ENCODE measurements around the gene DNMT3A. TPM values are rescaled to one million over a fixed set of nuclear protein-coding genes. Genes with fewer than 3 reads are reported as not detected.

Gene DNMT3A
- total and polyA plus RNA-seq, 2 of the 8 experiments (the other 6 are each of a cell fraction or from before 2014, with no cell fraction given), result 33.6 to 178 TPM

DNA sequence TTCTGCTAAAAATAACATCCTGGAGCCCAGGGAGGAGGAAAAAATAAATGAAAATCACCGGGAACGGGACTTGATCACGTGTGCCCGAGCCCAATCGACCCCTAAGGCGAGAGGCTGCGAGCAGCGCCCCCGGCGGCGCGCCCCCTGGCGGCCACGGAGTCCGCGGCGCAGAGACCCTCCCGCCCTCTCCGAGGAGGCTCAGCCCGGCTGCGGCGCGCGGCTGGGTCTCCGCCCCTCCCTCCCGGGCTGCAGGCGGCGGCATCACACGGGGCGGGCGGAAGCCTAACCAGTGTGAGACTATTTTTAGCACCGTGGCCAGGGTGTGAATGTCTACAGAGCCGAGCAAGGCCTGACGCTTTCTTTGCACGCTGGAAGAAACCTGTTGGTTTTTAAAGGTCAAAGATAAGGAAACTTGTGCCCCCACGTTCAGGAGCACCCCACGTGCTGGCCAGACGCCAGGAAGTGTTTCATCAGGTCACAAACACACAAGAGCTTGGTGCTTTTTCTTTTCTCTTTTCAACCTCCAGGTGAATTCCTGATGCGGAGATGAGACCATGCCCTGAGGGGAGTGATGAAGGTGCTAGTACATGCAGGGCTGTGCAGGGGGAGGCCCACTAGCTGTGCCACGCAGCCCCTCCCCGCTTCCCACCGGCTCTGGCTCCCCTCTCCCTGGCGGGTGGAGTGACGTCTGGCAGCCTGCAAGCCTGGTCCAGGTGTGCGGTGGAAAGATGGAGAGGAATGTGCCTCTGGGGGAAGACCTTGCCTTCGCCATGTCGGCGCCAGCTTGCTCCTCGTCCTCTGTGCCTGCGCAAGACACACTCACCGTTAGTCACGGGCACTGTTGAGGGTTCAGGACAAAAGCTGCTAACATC is 35.3 kb upstream of the DNMT3A start:
- Histone ChIP-seq H3K9ac (replicated peaks in 1 of 4; ENCODE audit: extremely low read depth in 1 of 4, low read depth in 3 of 4, low read length in 3 of 4) (0 out of 7 replicates have a peak overlapping the region, but pooled peaks of 1 of the 4 experiments have one; percentile 9), H3K27ac (ENCODE audit: low read depth, low read length) (peak overlapping the region; percentile 3; the same call in 1 of the 2 replicates), H3K27me3 (replicated peaks in 1 of 4; ENCODE audit: control insufficient read depth in 3 of 4, extremely low read depth in 1 of 4, insufficient read depth in 3 of 4, low read length in 3 of 4) (peaks cover 0 to 8% (median 0%) of the 10 kb centered on the region in 4 experiments; a peak in 5 of 7 replicates), H2AK5ac (ENCODE audit: low read depth, low read length) (peak overlapping the region; percentile 18; the same call in 1 of the 2 replicates), H4K20me1 (replicated peaks in 1 of 2; ENCODE audit: control insufficient read depth in 1 of 2, insufficient read depth in 2 of 2, low read length in 2 of 2) (no peaks in the 10 kb centered on the region), H3K23me2 (ENCODE audit: low read depth, low read length) (no peaks in the 10 kb centered on the region), H2BK15ac (ENCODE audit: low read length) (peak overlapping the region; percentile 14; the same call in 1 of the 2 replicates), H3K4me2 (ENCODE audit: insufficient read depth in 1 of 2, low read depth in 2 of 2, low read length in 2 of 2) (peak overlapping the region; percentile 37 to 65), H3K14ac (ENCODE audit: insufficient read length) (no peak overlapping the region), H3K36me3 (ENCODE audit: control insufficient read depth in 2 of 4, insufficient read depth in 4 of 4, low read length in 3 of 4) (no peaks in the 10 kb centered on the region), H2BK5ac (ENCODE audit: low read depth, low read length) (peak overlapping the region; percentile 45; the same call in 1 of the 2 replicates), H4K8ac (ENCODE audit: extremely low read depth, insufficient read depth, low read length) (peak overlapping the region; percentile 81; the same call in 1 of the 2 replicates), H3K18ac (ENCODE audit: extremely low read depth, low read length) (peak overlapping the region; percentile 76), H2BK120ac (replicated peaks; ENCODE audit: low read depth, low read length) (no peak overlapping the region), H3K4me3 (ENCODE audit: extremely low read depth in 1 of 4, insufficient read depth in 2 of 4, low read depth in 3 of 4, low read length in 4 of 4) (peak overlapping the region in 3 of 4 experiments; percentile 9 to 48 (median 16); a peak in 4 of 8 replicates), H3K79me1 (ENCODE audit: low read depth, low read length) (no peaks in the 10 kb centered on the region), H3K79me2 (ENCODE audit: control insufficient read depth in 1 of 2, insufficient read depth in 2 of 2, low read length in 2 of 2) (no peaks in the 10 kb centered on the region), H4K91ac (replicated peaks; ENCODE audit: insufficient read length, low read length) (peak overlapping the region; percentile 28), H3K4ac (replicated peaks; ENCODE audit: insufficient read length, low read depth, low read length) (peak overlapping the region; percentile 48), H2BK12ac (ENCODE audit: low read depth, low read length) (peak overlapping the region; percentile 29; the same call in 1 of the 2 replicates), H3K23ac (ENCODE audit: insufficient read length) (no peak overlapping the region), H4K5ac (ENCODE audit: insufficient read length, low read depth, low read length) (peak overlapping the region; percentile 30), H3K4me1 (replicated peaks in 1 of 4; ENCODE audit: control insufficient read depth in 3 of 4, insufficient read depth in 4 of 4, low read length in 3 of 4) (peaks cover 0 to 14% (median 13%) of the 10 kb centered on the region in 4 experiments; a peak in 5 of 7 replicates), H2BK20ac (ENCODE audit: low read length) (no peak overlapping the region), H2AFZ (ENCODE audit: low read length) (peak overlapping the region; percentile 70), H3K9me3 (ENCODE audit: insufficient read depth in 2 of 2, low read depth in 1 of 2, low read length in 1 of 2) (no peaks in the 10 kb centered on the region), H3K56ac (replicated peaks; ENCODE audit: insufficient read length, low read depth, low read length) (no peak overlapping the region)
- POLR2A ChIA-PET (ENCODE audit: partially characterized antibody), result interaction anchor here (0.6 to 2.0 kb wide), 7 partner anchors 10 to 230 kb away, joined by 3 to 11 read pairs (median 4); no protein-coding TSS in a partner anchor
- 23% methylated on average over 40 of the region's 52 CpGs; no CpG with 5 or more reads in 1 of the 2 experiments for WGBS, 2 experiments (ENCODE audit: extremely low coverage in 1 of 2, insufficient coverage in 1 of 2, insufficient read length in 1 of 2, insufficient replicate concordance in 2 of 2, low coverage in 1 of 2, low lambda C conversion rate in 2 of 2, missing lambda C conversion rate in 1 of 2)
- peak; percentile 72 to 97 for DNase-seq (ENCODE audit: low read depth in 1 of 2, low spot score in 2 of 2)
- FAIRE-seq, result peak; percentile 63
- CTCF ChIA-PET (ENCODE audit: partially characterized antibody), result interaction anchor here (0.7 to 8.6 kb wide), 27 partner anchors 9 to 288 kb away, joined by 3 to 108 read pairs (median 6); partner anchors contain the start of gene DNMT3A
- peak in 1 of 2 experiments; percentile 58; a peak in 2 of 4 replicates for TF ChIP-seq SIN3A (conservative IDR thresholded peaks at IDR 0.05 in 1 of 2, IDR thresholded peaks at IDR 0.05 in 1 of 2; ENCODE audit: low read depth in 1 of 2, low read length in 2 of 2)
- peak in 1 of 2 experiments; percentile 30; a peak in 1 of 3 replicates for TF ChIP-seq EP300 (IDR thresholded peaks at IDR 0.05; ENCODE audit: borderline replicate concordance in 1 of 2, low read depth in 2 of 2, low read length in 2 of 2)
- peak; percentile 44 for TF ChIP-seq POLR2AphosphoS5 (IDR thresholded peaks at IDR 0.05; ENCODE audit: low read depth, low read length)
- TF ChIP-seq YY1 (IDR thresholded peaks at IDR 0.05; ENCODE audit: low read depth, low read length), result no peak
- TF ChIP-seq CTCF (IDR thresholded peaks at IDR 0.05; ENCODE audit: control extremely low read depth in 1 of 3, insufficient read depth in 1 of 3, low read depth in 1 of 3, low read length in 3 of 3), result peak in 2 of 3 experiments; percentile 95 to 98; a peak in 3 of 4 replicates
- peak; percentile 21; the same call in 1 of the 2 replicates for TF ChIP-seq SRF (IDR thresholded peaks at IDR 0.05; ENCODE audit: low read depth, low read length)
